PC-3 (cell line): ENCODE data around the gene PIGN. TPM values are rescaled to one million over a fixed set of nuclear protein-coding genes. Genes with fewer than 3 reads are reported as not detected.

Experiments used
- ATAC-seq: fragments of 200-7000 bp; cut with Tn5 transposase; 2 replicates; pipeline ENCODE4 v1.9.1; 2020; ENCODE audit warnings: mild to moderate bottlenecking, moderate library complexity
- BruUV-seq: library from RNA; stranded (reverse); fragments of 400-500 nt; replicated peaks from 2 replicates; lab custom pipeline; 2021; lab: Mats Ljungman, UMichigan
- CTCF ChIA-PET: fragments of 300-600 bp; sonication (Branson Sonifier 250); formaldehyde crosslinking; loops from one replicate; lab custom pipeline; 2022; ENCODE audit warnings: antibody characterized with exemption; lab: Charles Lee
- POLR2A ChIA-PET: fragments of 300-600 bp; sonication (Branson Sonifier 250); formaldehyde crosslinking; loops from one replicate; lab custom pipeline; 2022; ENCODE audit warnings: antibody characterized with exemption; ENCODE audit not compliant: unreplicated experiment; lab: Charles Lee
- DNase-seq: peaks from one replicate; pipeline ENCODE4 v3.0.0-alpha.2; 2015
- H2AFZ ChIP-seq: fragments of 300-600 bp; sonication (generic); 2 replicates; pipeline ENCODE4 v1.6.0; 2016; ENCODE audit warnings: antibody characterized with exemption, low read length
- H3F3A ChIP-seq: fragments of 300-600 bp; sonication (generic); one replicate; pipeline ENCODE4 v1.6.0; 2017; ENCODE audit warnings: antibody characterized with exemption, low read length, control low read depth, mild to moderate bottlenecking; ENCODE audit not compliant: unreplicated experiment
- H3K27ac ChIP-seq: fragments of 300-600 bp; sonication (generic); 2 replicates; pipeline ENCODE4 v1.5.1; 2016; ENCODE audit warnings: mild to moderate bottlenecking, low read length
- H3K27me3 ChIP-seq: fragments of 300-600 bp; sonication (generic); 2 replicates; pipeline ENCODE4 v1.6.1; 2016; ENCODE audit warnings: low read length, mixed read lengths
- H3K36me3 ChIP-seq: fragments of 300-600 bp; sonication (generic); 2 replicates; pipeline ENCODE4 v1.6.1; 2016; ENCODE audit warnings: low read depth, mixed run types, low read length, mixed read lengths
- H3K4me1 ChIP-seq: fragments of 300-600 bp; sonication (generic); 2 replicates; pipeline ENCODE4 v1.5.1; 2016; ENCODE audit warnings: low read length; ENCODE audit not compliant: insufficient read depth
- H3K4me2 ChIP-seq: fragments of 300-600 bp; sonication (generic); 2 replicates; pipeline ENCODE4 v1.6.0; 2016; ENCODE audit warnings: low read length
- H3K4me3 ChIP-seq: fragments of 300-600 bp; sonication (generic); 2 replicates; pipeline ENCODE4 v1.5.1; 2016; ENCODE audit warnings: mild to moderate bottlenecking, low read length, mixed read lengths
- H3K79me2 ChIP-seq: fragments of 300-600 bp; sonication (generic); 2 replicates; pipeline ENCODE4 v1.6.1; 2017; ENCODE audit warnings: low read length, mixed read lengths
- H3K9ac ChIP-seq: fragments of 300-600 bp; sonication (generic); 2 replicates; pipeline ENCODE4 v1.6.0; 2016; ENCODE audit warnings: mild to moderate bottlenecking, low read length
- H3K9me2 ChIP-seq: fragments of 300-600 bp; sonication (generic); replicated peaks from 2 replicates; pipeline ENCODE4 v1.6.1; 2016; ENCODE audit warnings: mixed run types, low read length, mixed read lengths
- H3K9me3 ChIP-seq: fragments of 300-600 bp; sonication (generic); 2 replicates; pipeline ENCODE4 v1.6.1; 2016; ENCODE audit warnings: low read length, mixed read lengths
- H4K20me1 ChIP-seq: fragments of 300-600 bp; sonication (generic); 2 replicates; pipeline ENCODE4 v1.6.1; 2016; ENCODE audit warnings: low read length, mixed read lengths
- EZH2 ChIP-seq: fragments of 300-600 bp; sonication (generic); IDR thresholded peaks from one replicate; pipeline ENCODE4 v1.6.1; 2017; ENCODE audit warnings: antibody characterized with exemption, mild to moderate bottlenecking, low read length; ENCODE audit not compliant: unreplicated experiment
- EZH2phosphoT487 ChIP-seq: fragments of 300-600 bp; sonication (generic); IDR thresholded peaks from 2 replicates; pipeline ENCODE4 v1.6.1; 2018; ENCODE audit warnings: mild to moderate bottlenecking, antibody characterized with exemption, low read length, borderline replicate concordance
- intact Hi-C: fragments of 100-400 bp; cut with micrococcal nuclease; formaldehyde crosslinking; loops from 2 replicates; pipeline ENCODE4 v1.9.0; 2023
- total RNA-seq: library from RNA; depleted of rRNA; stranded (reverse); fragments of >200 nt; gene quantifications from 2 replicates; pipeline ENCODE4 v1.2.3, GENCODE V29; 2014
- TF ChIP-seq, protein P1 (sequence below): fragments of 300-600 bp; sonication (generic); conservative IDR thresholded peaks from 2 replicates; pipeline ENCODE4 v1.5.1; 2017; ENCODE audit warnings: antibody characterized with exemption, low read depth, mild to moderate bottlenecking, low read length

PIGN gene
- total RNA-seq, 1 experiment from 2014 or later, result 22.7 TPM

DNA sequence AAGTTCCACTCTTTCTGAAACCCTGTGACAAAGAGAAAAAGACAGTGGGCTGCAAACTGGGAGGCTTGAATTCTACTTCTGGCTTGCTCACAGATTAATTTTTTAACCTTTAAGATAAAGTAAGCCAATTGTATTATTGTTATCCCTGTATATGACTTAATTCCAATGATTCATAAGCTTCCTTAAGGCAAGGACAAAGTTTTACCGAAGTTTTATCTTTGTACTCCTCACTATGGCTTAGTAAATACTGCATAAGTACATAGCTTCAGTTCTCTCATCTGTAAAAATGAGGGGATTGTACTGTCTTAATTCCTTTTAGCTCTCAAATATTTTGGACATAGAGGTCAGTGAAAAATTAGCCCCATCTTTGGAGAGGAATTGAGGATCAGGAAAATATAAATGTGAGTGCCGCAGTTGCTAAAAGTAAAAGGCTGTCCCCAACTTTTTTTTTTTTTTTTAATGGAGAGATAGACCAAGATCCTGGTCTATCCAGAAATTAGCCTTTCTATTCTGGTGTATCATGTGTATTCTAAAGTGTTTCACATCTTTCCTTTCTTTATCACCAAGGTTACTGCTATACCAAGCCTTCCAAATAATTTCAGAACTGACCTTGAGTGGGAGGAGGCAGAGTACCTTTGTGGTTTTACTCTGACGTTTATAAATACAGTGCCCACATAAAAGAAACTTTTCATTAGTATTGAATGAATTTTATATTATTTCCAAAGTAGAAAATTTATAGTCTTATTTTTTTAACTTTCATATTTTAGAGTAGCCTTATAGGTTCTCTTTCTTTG, 13.5 kb upstream of the PIGN start:
- Histone ChIP-seq H3K4me3 (no peak overlapping the region), H3K9me2 (no peaks in the 10 kb centered on the region), H2AFZ (no peak overlapping the region), H3K36me3 (no peaks in the 10 kb centered on the region), H3K4me2 (no peak overlapping the region), H3K27ac (no peak overlapping the region), H3K4me1 (peaks cover 16% of the 10 kb centered on the region), H3K27me3 (no peaks in the 10 kb centered on the region), H3F3A (no peaks in the 10 kb centered on the region), H3K79me2 (peaks cover 93% of the 10 kb centered on the region), H3K9me3 (no peaks in the 10 kb centered on the region), H4K20me1 (peaks cover 12% of the 10 kb centered on the region; the same call in 1 of the 2 replicates), H3K9ac (no peak overlapping the region)
- ATAC-seq (no peak; the same call in 1 of the 2 replicates), DNase-seq (no peak)
- ChIA-PET POLR2A (no interaction called here), CTCF (no interaction called here)
- intact Hi-C loops, result no loop called here
- no peak for TF ChIP-seq EZH2phosphoT487
- TF ChIP-seq, protein P1, sequence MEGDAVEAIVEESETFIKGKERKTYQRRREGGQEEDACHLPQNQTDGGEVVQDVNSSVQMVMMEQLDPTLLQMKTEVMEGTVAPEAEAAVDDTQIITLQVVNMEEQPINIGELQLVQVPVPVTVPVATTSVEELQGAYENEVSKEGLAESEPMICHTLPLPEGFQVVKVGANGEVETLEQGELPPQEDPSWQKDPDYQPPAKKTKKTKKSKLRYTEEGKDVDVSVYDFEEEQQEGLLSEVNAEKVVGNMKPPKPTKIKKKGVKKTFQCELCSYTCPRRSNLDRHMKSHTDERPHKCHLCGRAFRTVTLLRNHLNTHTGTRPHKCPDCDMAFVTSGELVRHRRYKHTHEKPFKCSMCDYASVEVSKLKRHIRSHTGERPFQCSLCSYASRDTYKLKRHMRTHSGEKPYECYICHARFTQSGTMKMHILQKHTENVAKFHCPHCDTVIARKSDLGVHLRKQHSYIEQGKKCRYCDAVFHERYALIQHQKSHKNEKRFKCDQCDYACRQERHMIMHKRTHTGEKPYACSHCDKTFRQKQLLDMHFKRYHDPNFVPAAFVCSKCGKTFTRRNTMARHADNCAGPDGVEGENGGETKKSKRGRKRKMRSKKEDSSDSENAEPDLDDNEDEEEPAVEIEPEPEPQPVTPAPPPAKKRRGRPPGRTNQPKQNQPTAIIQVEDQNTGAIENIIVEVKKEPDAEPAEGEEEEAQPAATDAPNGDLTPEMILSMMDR, result no peak
- TF ChIP-seq EZH2, result no peak
- no TSS peak for BruUV-seq

DNA sequence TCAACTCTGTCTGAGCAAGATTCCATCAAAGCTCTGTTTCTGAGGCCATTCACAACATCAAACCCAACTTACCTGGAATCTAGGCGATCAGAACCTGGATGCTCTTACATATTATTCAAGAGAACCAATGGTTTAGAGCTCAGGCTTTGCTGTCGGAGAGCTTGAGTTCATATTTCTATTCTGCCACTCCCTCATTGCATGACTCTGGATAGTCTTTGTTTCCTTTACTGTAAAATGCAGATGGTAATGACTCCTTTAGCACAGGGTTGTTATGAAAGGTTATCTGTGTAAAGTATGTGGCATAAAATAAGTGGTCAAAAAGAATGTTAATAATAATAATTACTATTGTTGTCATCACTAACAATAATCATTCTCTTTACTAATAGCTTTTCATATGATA, 12.8 kb upstream of the PIGN start:
- Histone ChIP-seq H4K20me1 (peaks cover 12% of the 10 kb centered on the region; the same call in 1 of the 2 replicates), H3F3A (no peaks in the 10 kb centered on the region), H3K79me2 (peaks cover 93% of the 10 kb centered on the region), H2AFZ (no peak overlapping the region), H3K27me3 (no peaks in the 10 kb centered on the region), H3K9me3 (no peaks in the 10 kb centered on the region), H3K27ac (no peak overlapping the region), H3K4me3 (no peak overlapping the region), H3K9ac (no peak overlapping the region), H3K36me3 (no peaks in the 10 kb centered on the region), H3K4me1 (peaks cover 16% of the 10 kb centered on the region), H3K4me2 (no peak overlapping the region), H3K9me2 (no peaks in the 10 kb centered on the region)
- intact Hi-C loops, result no loop called here
- ATAC-seq, result no peak
- TF ChIP-seq, protein P1, result no peak
- TF ChIP-seq EZH2phosphoT487 (no peak), EZH2 (no peak)
- POLR2A ChIA-PET, result no interaction called here
- BruUV-seq, result no TSS peak
- CTCF ChIA-PET, result no interaction called here
- DNase-seq, result no peak

DNA sequence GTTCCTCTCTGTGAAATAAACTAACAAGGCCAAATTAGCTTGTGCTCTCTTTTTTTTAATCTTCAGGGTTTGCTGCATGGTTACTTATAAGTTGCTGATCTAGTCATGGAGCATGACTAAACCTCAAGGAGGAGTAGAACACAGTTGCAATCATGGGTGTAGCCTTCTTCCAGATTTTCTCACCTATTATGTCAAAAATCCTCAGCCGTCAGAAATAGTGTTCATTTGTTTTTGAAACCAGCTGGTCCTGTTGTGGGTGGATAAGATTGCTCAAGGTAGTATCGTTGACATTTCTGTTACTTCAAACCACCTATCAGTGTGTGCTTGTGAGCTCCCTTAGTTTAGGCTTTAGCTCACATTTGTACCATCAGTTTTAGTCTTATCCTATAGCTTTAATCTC, 11.4 kb upstream of the PIGN start:
- Histone ChIP-seq H3K9me3 (no peaks in the 10 kb centered on the region), H4K20me1 (peaks cover 12% of the 10 kb centered on the region; the same call in 1 of the 2 replicates), H3K27me3 (no peaks in the 10 kb centered on the region), H3K9me2 (no peaks in the 10 kb centered on the region), H3K36me3 (no peaks in the 10 kb centered on the region), H3K4me3 (no peak overlapping the region), H3K79me2 (peaks cover 96% of the 10 kb centered on the region), H3K9ac (no peak overlapping the region), H3K4me2 (no peak overlapping the region), H2AFZ (no peak overlapping the region), H3F3A (no peaks in the 10 kb centered on the region), H3K4me1 (peaks cover 16% of the 10 kb centered on the region), H3K27ac (no peak overlapping the region)
- TF ChIP-seq EZH2, result no peak
- no peak for TF ChIP-seq EZH2phosphoT487
- TF ChIP-seq, protein P1, result no peak
- DNase-seq, result no peak
- ATAC-seq, result no peak
- CTCF ChIA-PET, result no interaction called here
- POLR2A ChIA-PET, result no interaction called here
- intact Hi-C loops, result no loop called here
- no TSS peak for BruUV-seq
